WTC11 (cell line): ENCODE data around the gene TXNIP. TPM values are rescaled to one million over a fixed set of nuclear protein-coding genes. Genes with fewer than 3 reads are reported as not detected.
A peak's percentile ranks its signal among the peaks of the same experiment; 100 is the strongest.

ENCODE experiments used
- ATAC-seq: fragments of 200-7000 bp; cut with Tn5 transposase; 2 replicates; pipeline ENCODE4 v1.10.0; 2021; ENCODE audit warnings: mild to moderate bottlenecking, moderate library complexity
- CTCF ChIA-PET: fragments of 300-600 bp; sonication (Branson Sonifier 250); formaldehyde crosslinking; loops from one replicate; lab custom pipeline; 2021; ENCODE audit warnings: antibody characterized with exemption; lab: Charles Lee
- POLR2A ChIA-PET: fragments of 350-600 bp; sonication (Branson Sonifier 250); formaldehyde crosslinking; loops from one replicate; lab custom pipeline; 2021; ENCODE audit warnings: antibody characterized with exemption; lab: Charles Lee
- DNase-seq: peaks from one replicate; pipeline ENCODE4 v3.0.0; 2021; ENCODE audit warnings: low spot score
- H3K27ac Mint-ChIP-seq: 2 replicates; pipeline ENCODE4 v1.8.0; 2021; ENCODE audit warnings: mixed read lengths
- H3K27me3 Mint-ChIP-seq: 2 replicates; pipeline ENCODE4 v1.8.0; 2021; ENCODE audit warnings: low read depth, mild to moderate bottlenecking, moderate library complexity, mixed read lengths
- H3K36me3 Mint-ChIP-seq: 2 replicates; pipeline ENCODE4 v1.8.0; 2021; ENCODE audit warnings: mixed read lengths
- H3K4me1 Mint-ChIP-seq: 2 replicates; pipeline ENCODE4 v1.8.0; 2022; ENCODE audit warnings: mixed read lengths
- H3K4me3 Mint-ChIP-seq: 2 replicates; pipeline ENCODE4 v1.8.0; 2021; ENCODE audit warnings: mild to moderate bottlenecking, moderate library complexity, mixed read lengths
- H3K9me3 Mint-ChIP-seq: 2 replicates; pipeline ENCODE4 v1.8.0; 2021; ENCODE audit warnings: mixed read lengths
- ATF1 ChIP-seq: sonication (generic); formaldehyde crosslinking; IDR thresholded peaks from 2 replicates; pipeline ENCODE4 v1.8.1; 2023; ENCODE audit warnings: mild to moderate bottlenecking, moderate library complexity, missing genetic modification reagents
- CREB1 ChIP-seq: sonication (generic); formaldehyde crosslinking; IDR thresholded peaks from 2 replicates; pipeline ENCODE4 v1.8.0; 2023; ENCODE audit warnings: mild to moderate bottlenecking, missing genetic modification reagents
- ETV6 ChIP-seq: sonication (generic); formaldehyde crosslinking; IDR thresholded peaks from 2 replicates; pipeline ENCODE4 v1.8.1; 2022; ENCODE audit warnings: mild to moderate bottlenecking, missing genetic modification reagents
- FOXP1 ChIP-seq: sonication (generic); formaldehyde crosslinking; IDR thresholded peaks from 2 replicates; pipeline ENCODE4 v1.8.0; 2022; ENCODE audit warnings: missing genetic modification reagents, mild to moderate bottlenecking, moderate library complexity, borderline replicate concordance
- GRHL2 ChIP-seq: fragments of 250-450 bp; sonication (Bioruptor Pico); IDR thresholded peaks from 2 replicates; pipeline ENCODE4 v1.8.0; 2022; ENCODE audit warnings: mild to moderate bottlenecking, moderate library complexity; ENCODE audit not compliant: insufficient replicate concordance, severe bottlenecking
- HMGA2 ChIP-seq: fragments of 250-450 bp; sonication (Bioruptor Pico); IDR thresholded peaks from 2 replicates; pipeline ENCODE4 v1.4.0; 2021; ENCODE audit warnings: mild to moderate bottlenecking, moderate library complexity
- JAZF1 ChIP-seq: fragments of 250-450 bp; sonication (Bioruptor Pico); IDR thresholded peaks from 2 replicates; pipeline ENCODE4 v1.9.0; 2021; ENCODE audit warnings: moderate library complexity, mild to moderate bottlenecking, inconsistent platforms
- MYBL2 ChIP-seq: sonication (generic); formaldehyde crosslinking; IDR thresholded peaks from 2 replicates; pipeline ENCODE4 v1.8.1; 2023; ENCODE audit warnings: mild to moderate bottlenecking, moderate library complexity, missing genetic modification reagents
- NR1H2 ChIP-seq: sonication (generic); formaldehyde crosslinking; IDR thresholded peaks from 2 replicates; pipeline ENCODE4 v1.9.0; 2021; ENCODE audit warnings: mild to moderate bottlenecking, moderate library complexity, missing genetic modification reagents
- SOX15 ChIP-seq: fragments of 250-450 bp; sonication (Bioruptor Pico); IDR thresholded peaks from 2 replicates; pipeline ENCODE4 v1.9.0; 2021; ENCODE audit warnings: mild to moderate bottlenecking
- SP1 ChIP-seq: sonication (generic); formaldehyde crosslinking; conservative IDR thresholded peaks from 2 replicates; pipeline ENCODE4 v1.8.1; 2022; ENCODE audit warnings: missing genetic modification reagents
- ZNF219 ChIP-seq: sonication (generic); formaldehyde crosslinking; IDR thresholded peaks from 2 replicates; pipeline ENCODE4 v1.8.0; 2023; ENCODE audit warnings: missing genetic modification reagents, mild to moderate bottlenecking, borderline replicate concordance
- ZNF232 ChIP-seq: sonication (generic); formaldehyde crosslinking; IDR thresholded peaks from 2 replicates; pipeline ENCODE4 v1.8.0; 2022; ENCODE audit warnings: mild to moderate bottlenecking, missing genetic modification reagents
- ZNF416 ChIP-seq: fragments of 250-450 bp; sonication (Bioruptor Pico); IDR thresholded peaks from 2 replicates; pipeline ENCODE4 v1.9.0; 2021; ENCODE audit warnings: mild to moderate bottlenecking, inconsistent platforms
- total RNA-seq: library from RNA; stranded (reverse); gene quantifications from 3 replicates; pipeline ENCODE4 v1.2.3, GENCODE V29; 2021
- TF ChIP-seq, protein P1 (sequence below): sonication (generic); formaldehyde crosslinking; IDR thresholded peaks from 2 replicates; pipeline ENCODE4 v1.8.0; 2023; ENCODE audit warnings: missing genetic modification reagents
- TF ChIP-seq, protein P2 (sequence below): sonication (generic); formaldehyde crosslinking; IDR thresholded peaks from 2 replicates; pipeline ENCODE4 v1.8.1; 2023; ENCODE audit warnings: mild to moderate bottlenecking, moderate library complexity, missing genetic modification reagents
- TF ChIP-seq, protein P3 (sequence below): sonication (generic); formaldehyde crosslinking; IDR thresholded peaks from 2 replicates; pipeline ENCODE4 v1.8.1; 2023; ENCODE audit warnings: mild to moderate bottlenecking, missing genetic modification reagents, moderate library complexity
- TF ChIP-seq, protein P4 (sequence below): sonication (generic); formaldehyde crosslinking; IDR thresholded peaks from 2 replicates; pipeline ENCODE4 v1.8.0; 2022; ENCODE audit warnings: mild to moderate bottlenecking, missing genetic modification reagents
- TF ChIP-seq, protein P5 (sequence below): fragments of 200-600 bp; IDR thresholded peaks from 2 replicates; pipeline ENCODE4 v1.8.0; 2022; ENCODE audit warnings: antibody characterized with exemption
- TF ChIP-seq, protein P6 (sequence below): sonication (generic); formaldehyde crosslinking; IDR thresholded peaks from 2 replicates; pipeline ENCODE4 v1.8.1; 2023; ENCODE audit warnings: mild to moderate bottlenecking, missing genetic modification reagents

Gene TXNIP
- total RNA-seq, 1 experiment from 2014 or later = 56.7 TPM

DNA sequence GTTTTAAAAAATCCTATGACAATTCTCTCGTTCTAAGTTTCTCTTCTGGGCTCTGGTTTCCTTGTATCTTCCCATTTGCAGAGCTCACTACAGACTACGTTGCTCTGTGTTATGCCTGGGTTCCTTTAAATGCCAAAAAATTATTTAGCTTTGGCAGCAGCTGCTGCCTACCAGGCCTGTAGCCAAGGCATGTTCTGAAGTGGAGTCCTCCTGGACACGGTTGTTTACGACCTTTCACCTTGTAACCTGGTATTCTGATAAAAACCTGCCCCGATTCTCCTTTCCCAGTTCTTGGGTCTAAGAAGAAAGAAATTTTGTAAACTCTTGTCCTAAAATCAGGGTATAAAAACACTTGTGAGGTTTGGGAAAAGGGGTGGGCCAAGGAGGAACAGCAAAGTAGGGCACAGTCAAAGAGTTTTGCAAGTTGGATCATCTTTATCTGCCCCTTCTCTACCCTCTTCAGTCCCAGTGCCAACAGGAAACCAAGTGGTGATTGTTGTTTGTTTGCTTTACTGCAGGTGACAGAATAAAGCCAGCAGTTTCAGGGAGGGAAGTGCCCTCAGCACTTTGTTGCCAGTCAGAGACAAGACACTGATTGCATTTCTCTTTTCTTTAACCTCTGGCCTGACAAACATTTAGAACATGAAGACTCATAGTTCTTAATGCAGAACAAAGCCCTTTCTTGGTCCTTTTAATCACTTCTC is 3.1 kb upstream of the TXNIP start:
- CTCF ChIA-PET = interaction anchor here (1.0 to 2.9 kb wide), 3 partner anchors 20 to 108 kb away, joined by 3 to 8 read pairs (median 3); no protein-coding TSS in a partner anchor
- peak overlapping the region; percentile 87 for H3K27ac Mint-ChIP-seq

DNA sequence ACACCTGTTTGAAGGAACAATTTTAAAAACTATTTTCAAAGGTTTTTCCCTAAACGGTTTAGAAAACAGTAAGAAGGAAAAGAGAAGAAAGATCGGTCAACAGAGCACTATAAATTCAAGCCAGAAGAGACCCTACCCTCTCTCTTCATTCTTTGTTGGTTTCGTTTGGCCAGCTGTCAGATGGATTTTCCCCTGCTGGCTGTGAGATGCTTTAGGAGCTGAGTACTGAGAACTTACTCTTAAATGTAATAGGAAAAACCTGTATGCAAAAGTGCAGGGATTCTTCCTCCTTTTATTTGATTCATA is 1.3 kb upstream of the TXNIP start:
- Mint-ChIP-seq H3K27me3 (no peaks in the 10 kb centered on the region), H3K9me3 (no peaks in the 10 kb centered on the region), H3K4me3 (peak overlapping the region; percentile 98), H3K36me3 (peaks cover 38% of the 10 kb centered on the region), H3K4me1 (peaks cover 54% of the 10 kb centered on the region), H3K27ac (peak overlapping the region; percentile 97)
- POLR2A ChIA-PET = no interaction called here
- ATAC-seq (no peak), DNase-seq (no peak)
- CTCF ChIA-PET = interaction anchor here (0.5 to 3.4 kb wide), 5 partner anchors 9 to 106 kb away, joined by 3 to 14 read pairs (median 5); no protein-coding TSS in a partner anchor
- no peak for TF ChIP-seq ZNF232 (CRISPR knock-in tag)
- TF ChIP-seq, protein P1, sequence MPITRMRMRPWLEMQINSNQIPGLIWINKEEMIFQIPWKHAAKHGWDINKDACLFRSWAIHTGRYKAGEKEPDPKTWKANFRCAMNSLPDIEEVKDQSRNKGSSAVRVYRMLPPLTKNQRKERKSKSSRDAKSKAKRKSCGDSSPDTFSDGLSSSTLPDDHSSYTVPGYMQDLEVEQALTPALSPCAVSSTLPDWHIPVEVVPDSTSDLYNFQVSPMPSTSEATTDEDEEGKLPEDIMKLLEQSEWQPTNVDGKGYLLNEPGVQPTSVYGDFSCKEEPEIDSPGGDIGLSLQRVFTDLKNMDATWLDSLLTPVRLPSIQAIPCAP = no peak
- TF ChIP-seq CREB1 (CRISPR knock-in tag) = no peak
- TF ChIP-seq, protein P2, sequence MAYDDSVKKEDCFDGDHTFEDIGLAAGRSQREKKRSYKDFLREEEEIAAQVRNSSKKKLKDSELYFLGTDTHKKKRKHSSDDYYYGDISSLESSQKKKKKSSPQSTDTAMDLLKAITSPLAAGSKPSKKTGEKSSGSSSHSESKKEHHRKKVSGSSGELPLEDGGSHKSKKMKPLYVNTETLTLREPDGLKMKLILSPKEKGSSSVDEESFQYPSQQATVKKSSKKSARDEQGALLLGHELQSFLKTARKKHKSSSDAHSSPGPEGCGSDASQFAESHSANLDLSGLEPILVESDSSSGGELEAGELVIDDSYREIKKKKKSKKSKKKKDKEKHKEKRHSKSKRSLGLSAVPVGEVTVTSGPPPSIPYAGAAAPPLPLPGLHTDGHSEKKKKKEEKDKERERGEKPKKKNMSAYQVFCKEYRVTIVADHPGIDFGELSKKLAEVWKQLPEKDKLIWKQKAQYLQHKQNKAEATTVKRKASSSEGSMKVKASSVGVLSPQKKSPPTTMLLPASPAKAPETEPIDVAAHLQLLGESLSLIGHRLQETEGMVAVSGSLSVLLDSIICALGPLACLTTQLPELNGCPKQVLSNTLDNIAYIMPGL (CRISPR knock-in tag) = no peak
- TF ChIP-seq JAZF1 (CRISPR knock-in tag) = no peak
- TF ChIP-seq MYBL2 (CRISPR knock-in tag) = no peak
- TF ChIP-seq, protein P3, sequence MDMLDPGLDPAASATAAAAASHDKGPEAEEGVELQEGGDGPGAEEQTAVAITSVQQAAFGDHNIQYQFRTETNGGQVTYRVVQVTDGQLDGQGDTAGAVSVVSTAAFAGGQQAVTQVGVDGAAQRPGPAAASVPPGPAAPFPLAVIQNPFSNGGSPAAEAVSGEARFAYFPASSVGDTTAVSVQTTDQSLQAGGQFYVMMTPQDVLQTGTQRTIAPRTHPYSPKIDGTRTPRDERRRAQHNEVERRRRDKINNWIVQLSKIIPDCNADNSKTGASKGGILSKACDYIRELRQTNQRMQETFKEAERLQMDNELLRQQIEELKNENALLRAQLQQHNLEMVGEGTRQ (CRISPR knock-in tag) = no peak
- TF ChIP-seq SP1 (CRISPR knock-in tag) = no peak
- no peak for TF ChIP-seq SOX15 (CRISPR knock-in tag)
- TF ChIP-seq ZNF219 (CRISPR knock-in tag) = no peak
- no peak for TF ChIP-seq NR1H2 (CRISPR knock-in tag)
- TF ChIP-seq, protein P4, sequence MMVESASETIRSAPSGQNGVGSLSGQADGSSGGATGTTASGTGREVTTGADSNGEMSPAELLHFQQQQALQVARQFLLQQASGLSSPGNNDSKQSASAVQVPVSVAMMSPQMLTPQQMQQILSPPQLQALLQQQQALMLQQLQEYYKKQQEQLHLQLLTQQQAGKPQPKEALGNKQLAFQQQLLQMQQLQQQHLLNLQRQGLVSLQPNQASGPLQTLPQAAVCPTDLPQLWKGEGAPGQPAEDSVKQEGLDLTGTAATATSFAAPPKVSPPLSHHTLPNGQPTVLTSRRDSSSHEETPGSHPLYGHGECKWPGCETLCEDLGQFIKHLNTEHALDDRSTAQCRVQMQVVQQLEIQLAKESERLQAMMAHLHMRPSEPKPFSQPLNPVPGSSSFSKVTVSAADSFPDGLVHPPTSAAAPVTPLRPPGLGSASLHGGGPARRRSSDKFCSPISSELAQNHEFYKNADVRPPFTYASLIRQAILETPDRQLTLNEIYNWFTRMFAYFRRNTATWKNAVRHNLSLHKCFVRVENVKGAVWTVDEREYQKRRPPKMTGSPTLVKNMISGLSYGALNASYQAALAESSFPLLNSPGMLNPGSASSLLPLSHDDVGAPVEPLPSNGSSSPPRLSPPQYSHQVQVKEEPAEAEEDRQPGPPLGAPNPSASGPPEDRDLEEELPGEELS (CRISPR knock-in tag) = no peak
- no peak for TF ChIP-seq FOXP1 (CRISPR knock-in tag)
- TF ChIP-seq HMGA2 (CRISPR knock-in tag) = no peak

More for the DNA sequence above, 3.1 kb upstream of the TXNIP start:
- DNase-seq (no peak), ATAC-seq (no peak)
- Mint-ChIP-seq H3K9me3 (no peaks in the 10 kb centered on the region), H3K4me3 (no peak overlapping the region), H3K4me1 (peaks cover 36% of the 10 kb centered on the region), H3K36me3 (peaks cover 20% of the 10 kb centered on the region), H3K27me3 (no peaks in the 10 kb centered on the region)
- TF ChIP-seq, protein P5, sequence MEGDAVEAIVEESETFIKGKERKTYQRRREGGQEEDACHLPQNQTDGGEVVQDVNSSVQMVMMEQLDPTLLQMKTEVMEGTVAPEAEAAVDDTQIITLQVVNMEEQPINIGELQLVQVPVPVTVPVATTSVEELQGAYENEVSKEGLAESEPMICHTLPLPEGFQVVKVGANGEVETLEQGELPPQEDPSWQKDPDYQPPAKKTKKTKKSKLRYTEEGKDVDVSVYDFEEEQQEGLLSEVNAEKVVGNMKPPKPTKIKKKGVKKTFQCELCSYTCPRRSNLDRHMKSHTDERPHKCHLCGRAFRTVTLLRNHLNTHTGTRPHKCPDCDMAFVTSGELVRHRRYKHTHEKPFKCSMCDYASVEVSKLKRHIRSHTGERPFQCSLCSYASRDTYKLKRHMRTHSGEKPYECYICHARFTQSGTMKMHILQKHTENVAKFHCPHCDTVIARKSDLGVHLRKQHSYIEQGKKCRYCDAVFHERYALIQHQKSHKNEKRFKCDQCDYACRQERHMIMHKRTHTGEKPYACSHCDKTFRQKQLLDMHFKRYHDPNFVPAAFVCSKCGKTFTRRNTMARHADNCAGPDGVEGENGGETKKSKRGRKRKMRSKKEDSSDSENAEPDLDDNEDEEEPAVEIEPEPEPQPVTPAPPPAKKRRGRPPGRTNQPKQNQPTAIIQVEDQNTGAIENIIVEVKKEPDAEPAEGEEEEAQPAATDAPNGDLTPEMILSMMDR = no peak
- TF ChIP-seq ZNF219 (CRISPR knock-in tag) = no peak
- TF ChIP-seq ETV6 (CRISPR knock-in tag) = no peak
- TF ChIP-seq, protein P1 = no peak
- no peak for TF ChIP-seq GRHL2 (CRISPR knock-in tag)
- no peak for TF ChIP-seq ATF1 (CRISPR knock-in tag)
- TF ChIP-seq, protein P4 (CRISPR knock-in tag) = no peak
- no peak for TF ChIP-seq SOX15 (CRISPR knock-in tag)
- TF ChIP-seq NR1H2 (CRISPR knock-in tag) = no peak
- TF ChIP-seq ZNF416 = no peak
- TF ChIP-seq, protein P6, sequence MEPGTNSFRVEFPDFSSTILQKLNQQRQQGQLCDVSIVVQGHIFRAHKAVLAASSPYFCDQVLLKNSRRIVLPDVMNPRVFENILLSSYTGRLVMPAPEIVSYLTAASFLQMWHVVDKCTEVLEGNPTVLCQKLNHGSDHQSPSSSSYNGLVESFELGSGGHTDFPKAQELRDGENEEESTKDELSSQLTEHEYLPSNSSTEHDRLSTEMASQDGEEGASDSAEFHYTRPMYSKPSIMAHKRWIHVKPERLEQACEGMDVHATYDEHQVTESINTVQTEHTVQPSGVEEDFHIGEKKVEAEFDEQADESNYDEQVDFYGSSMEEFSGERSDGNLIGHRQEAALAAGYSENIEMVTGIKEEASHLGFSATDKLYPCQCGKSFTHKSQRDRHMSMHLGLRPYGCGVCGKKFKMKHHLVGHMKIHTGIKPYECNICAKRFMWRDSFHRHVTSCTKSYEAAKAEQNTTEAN (CRISPR knock-in tag) = no peak
- TF ChIP-seq MYBL2 (CRISPR knock-in tag) = no peak
- no peak for TF ChIP-seq ZNF232 (CRISPR knock-in tag)
- POLR2A ChIA-PET = no interaction called here
